Fibroblast of lung (primary cell): ENCODE results near the gene BCAR3.

Experiments
- EZH2 ChIP-seq: IDR thresholded peaks from 2 replicates; pipeline ENCODE4 v1.5.1; 2012; ENCODE audit warnings: low read length, control low read depth, mild to moderate bottlenecking; ENCODE audit errors: missing control alignments
- TF ChIP-seq, protein P1 (sequence below), 2 donors: IDR thresholded peaks in 1 of 2; conservative IDR thresholded peaks in 1 of 2; 1 replicate in 1 of 2; 2 replicates in 1 of 2; pipeline ENCODE4 v1.5.1; 2011 to 2012; ENCODE audit warnings: low read length in 2 of 2, control low read depth in 1 of 2, inconsistent platforms in 1 of 2, low read depth in 1 of 2, mild to moderate bottlenecking in 1 of 2

DNA sequence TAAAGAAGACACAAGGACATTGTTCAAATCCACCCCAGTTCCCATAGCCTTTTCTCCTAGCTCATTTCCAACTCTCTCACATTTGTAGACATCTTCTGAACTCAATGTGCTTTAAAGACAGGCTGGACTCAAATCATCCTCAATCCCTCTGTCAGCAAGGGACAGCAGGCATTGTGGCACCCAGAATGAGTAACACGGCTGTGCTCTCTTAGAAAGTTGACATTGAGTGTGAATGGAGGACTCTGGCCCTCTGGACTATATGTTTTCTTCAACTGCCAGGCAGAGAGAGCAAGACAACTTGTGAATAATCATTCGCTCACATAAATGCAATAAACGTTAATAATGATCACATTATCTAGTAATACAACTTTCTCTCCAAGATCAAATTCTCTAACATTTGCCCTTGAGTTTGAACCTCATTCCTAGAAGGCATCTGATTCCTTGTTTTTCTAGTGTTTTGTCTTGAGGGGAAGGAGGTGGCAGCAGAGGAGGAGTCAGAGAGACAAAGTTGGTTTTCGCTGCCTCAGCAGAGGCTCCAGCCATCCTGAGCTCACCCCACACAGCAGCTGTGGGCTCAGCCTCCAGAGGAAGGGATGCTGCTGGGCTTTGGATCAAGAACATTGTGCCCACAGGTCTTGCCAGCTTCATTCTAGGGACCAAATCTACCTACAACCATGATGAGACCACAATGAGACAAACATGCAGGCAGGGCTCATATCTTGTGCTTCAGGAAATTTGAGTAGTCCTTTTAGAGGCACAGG is 85.1 kb downstream of the BCAR3 start:
- TF ChIP-seq, protein P1, sequence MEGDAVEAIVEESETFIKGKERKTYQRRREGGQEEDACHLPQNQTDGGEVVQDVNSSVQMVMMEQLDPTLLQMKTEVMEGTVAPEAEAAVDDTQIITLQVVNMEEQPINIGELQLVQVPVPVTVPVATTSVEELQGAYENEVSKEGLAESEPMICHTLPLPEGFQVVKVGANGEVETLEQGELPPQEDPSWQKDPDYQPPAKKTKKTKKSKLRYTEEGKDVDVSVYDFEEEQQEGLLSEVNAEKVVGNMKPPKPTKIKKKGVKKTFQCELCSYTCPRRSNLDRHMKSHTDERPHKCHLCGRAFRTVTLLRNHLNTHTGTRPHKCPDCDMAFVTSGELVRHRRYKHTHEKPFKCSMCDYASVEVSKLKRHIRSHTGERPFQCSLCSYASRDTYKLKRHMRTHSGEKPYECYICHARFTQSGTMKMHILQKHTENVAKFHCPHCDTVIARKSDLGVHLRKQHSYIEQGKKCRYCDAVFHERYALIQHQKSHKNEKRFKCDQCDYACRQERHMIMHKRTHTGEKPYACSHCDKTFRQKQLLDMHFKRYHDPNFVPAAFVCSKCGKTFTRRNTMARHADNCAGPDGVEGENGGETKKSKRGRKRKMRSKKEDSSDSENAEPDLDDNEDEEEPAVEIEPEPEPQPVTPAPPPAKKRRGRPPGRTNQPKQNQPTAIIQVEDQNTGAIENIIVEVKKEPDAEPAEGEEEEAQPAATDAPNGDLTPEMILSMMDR (conservative IDR thresholded peaks at IDR 0.05 in 1 of 2, IDR thresholded peaks at IDR 0.05 in 1 of 2; ENCODE audit: low read depth in 1 of 2, low read length in 2 of 2), result no peak
- TF ChIP-seq EZH2, result no peak
